ENCODE measurements around the gene AOX1. TPM values are rescaled to one million over a fixed set of nuclear protein-coding genes. Genes with fewer than 3 reads are reported as not detected.
"Not testable (repeated sequence)": the region's sequence is repeated elsewhere in the genome, so short reads cannot be mapped to it uniquely, and the experiment has no call there.

The AOX1 gene
- total RNA-seq, 4 donors from 2014 or later: 13.8 to 52.6 (median 33.8) TPM

- no peak overlapping the region for H3K4me3 ChIP-seq
- intact Hi-C loops (cut with DNase I; ENCODE audit: low total_unique reads): no loop called here
- DNase-seq: no peak
- H3K4me1 ChIP-seq: no peaks in the 10 kb centered on the region
- no peak for TF ChIP-seq POLR2A (IDR thresholded peaks at IDR 0.05)
- TF ChIP-seq CTCF (IDR thresholded peaks at IDR 0.05): no peak
- no peaks in the 10 kb centered on the region for H3K9me3 ChIP-seq
- no peak overlapping the region for H3K27ac ChIP-seq
- H3K27me3 ChIP-seq: no peaks in the 10 kb centered on the region
- no peaks in the 10 kb centered on the region for H3K36me3 ChIP-seq
Measured at GRCh38 chr2:200677171-200677570, 91.4 kb downstream of the AOX1 start.

GRCh38 chr2:200677721-200678532 lies 92.1 kb downstream of the AOX1 start:
- no peak overlapping the region for H3K27ac ChIP-seq
- H3K9me3 ChIP-seq: no peaks in the 10 kb centered on the region
- no peaks in the 10 kb centered on the region for H3K27me3 ChIP-seq
- no peak overlapping the region for H3K4me3 ChIP-seq
- intact Hi-C loops (cut with DNase I; ENCODE audit: low total_unique reads): no loop called here
- TF ChIP-seq CTCF (IDR thresholded peaks at IDR 0.05): no peak
- no peak for TF ChIP-seq POLR2A (IDR thresholded peaks at IDR 0.05)
- DNase-seq: no peak
- no peaks in the 10 kb centered on the region for H3K4me1 ChIP-seq
- H3K36me3 ChIP-seq: no peaks in the 10 kb centered on the region

- Histone ChIP-seq H3K27me3 (no peaks in the 10 kb centered on the region), H3K4me3 (no peak overlapping the region), H3K36me3 (no peaks in the 10 kb centered on the region), H3K27ac (no peak overlapping the region), H3K9me3 (no peaks in the 10 kb centered on the region), H3K4me1 (no peaks in the 10 kb centered on the region)
- TF ChIP-seq POLR2A (IDR thresholded peaks at IDR 0.05) (no peak), CTCF (IDR thresholded peaks at IDR 0.05) (no peak)
- intact Hi-C loops (cut with DNase I; ENCODE audit: low total_unique reads): no loop called here
- no peak for DNase-seq
Measured at GRCh38 chr2:200679127-200679526, 93.3 kb downstream of the AOX1 start.

GRCh38 chr2:200679535-200679934 lies 93.7 kb downstream of the AOX1 start:
- no peak for DNase-seq
- intact Hi-C loops (cut with DNase I; ENCODE audit: low total_unique reads): no loop called here
- Histone ChIP-seq H3K36me3 (no peaks in the 10 kb centered on the region), H3K27ac (no peak overlapping the region), H3K4me3 (no peak overlapping the region), H3K9me3 (no peaks in the 10 kb centered on the region), H3K4me1 (no peaks in the 10 kb centered on the region), H3K27me3 (no peaks in the 10 kb centered on the region)
- TF ChIP-seq POLR2A (IDR thresholded peaks at IDR 0.05) (no peak), CTCF (IDR thresholded peaks at IDR 0.05) (no peak)

GRCh38 chr2:200681697-200682096 lies 95.9 kb downstream of the AOX1 start:
- H3K27me3 ChIP-seq: no peaks in the 10 kb centered on the region
- H3K4me3 ChIP-seq: no peak overlapping the region
- no peak for TF ChIP-seq CTCF (IDR thresholded peaks at IDR 0.05)
- TF ChIP-seq POLR2A (IDR thresholded peaks at IDR 0.05): no peak
- H3K36me3 ChIP-seq: no peaks in the 10 kb centered on the region
- intact Hi-C loops (cut with DNase I; ENCODE audit: low total_unique reads): no loop called here
- no peak overlapping the region for H3K27ac ChIP-seq
- no peak for DNase-seq
- no peaks in the 10 kb centered on the region for H3K4me1 ChIP-seq
- no peaks in the 10 kb centered on the region for H3K9me3 ChIP-seq

GRCh38 chr2:200682407-200682806 lies 96.6 kb downstream of the AOX1 start:
- DNase-seq; intact Hi-C loops (cut with DNase I; ENCODE audit: low total_unique reads); H3K4me1 ChIP-seq; H3K9me3 ChIP-seq; H3K4me3 ChIP-seq; H3K27ac ChIP-seq; H3K36me3 ChIP-seq; H3K27me3 ChIP-seq: not testable (repeated sequence)

Data from uterus (tissue), 4 donors.